ENCODE data around the gene JUP. TPM values are rescaled to one million over a fixed set of nuclear protein-coding genes. Genes with fewer than 3 reads are reported as not detected.

Gene JUP
- total RNA-seq, 2 donors from 2014 or later = 317 to 353 TPM

- H3K27me3 ChIP-seq = no peaks in the 10 kb centered on the region
- peak within 1 kb of the TSS; percentile 79 for H3K4me3 ChIP-seq
- peaks cover 19% of the 10 kb centered on the region for H3K4me1 ChIP-seq
- no peaks in the 10 kb centered on the region for H3K9me3 ChIP-seq
- H3K36me3 ChIP-seq = no peaks in the 10 kb centered on the region
- TF ChIP-seq CTCF (IDR thresholded peaks at IDR 0.05) = no peak
- DNase-seq = peak; percentile 55
- H3K9ac ChIP-seq (ENCODE audit: low read depth in 2 of 2, low read length in 2 of 2) = peak within 1 kb of the TSS; percentile 74 to 79
- peak within 1 kb of the TSS; percentile 70 for H3K27ac ChIP-seq
- intact Hi-C loops (cut with DNase I) = no loop called here
These were observed 26.1 kb upstream of the JUP start, which contains the start of gene FKBP10 for GRCh38 chr17:41812381-41813151. TSS of gene FKBP10 (plus strand) at chr17:41813004. CDS start at chr17:41813035, 31 bp downstream.

GRCh38 chr17:41811549-41812380, 25.3 kb upstream of the JUP start, which contains the start of gene P3H4:
TSS of gene P3H4 (minus strand) at chr17:41811949. CDS start at chr17:41811915, 34 bp downstream.
- peak within 1 kb of the TSS; percentile 74 to 79 for H3K9ac ChIP-seq (ENCODE audit: low read depth in 2 of 2, low read length in 2 of 2)
- H3K9me3 ChIP-seq = no peaks in the 10 kb centered on the region
- peaks cover 19% of the 10 kb centered on the region for H3K4me1 ChIP-seq
- H3K27ac ChIP-seq = peak within 1 kb of the TSS; percentile 70
- peak; percentile 64 for TF ChIP-seq CTCF (IDR thresholded peaks at IDR 0.05)
- H3K27me3 ChIP-seq = no peaks in the 10 kb centered on the region
- H3K36me3 ChIP-seq = no peaks in the 10 kb centered on the region
- peak within 1 kb of the TSS; percentile 79 for H3K4me3 ChIP-seq
- DNase-seq = peak; percentile 86
- intact Hi-C loops (cut with DNase I) = no loop called here

DNA sequence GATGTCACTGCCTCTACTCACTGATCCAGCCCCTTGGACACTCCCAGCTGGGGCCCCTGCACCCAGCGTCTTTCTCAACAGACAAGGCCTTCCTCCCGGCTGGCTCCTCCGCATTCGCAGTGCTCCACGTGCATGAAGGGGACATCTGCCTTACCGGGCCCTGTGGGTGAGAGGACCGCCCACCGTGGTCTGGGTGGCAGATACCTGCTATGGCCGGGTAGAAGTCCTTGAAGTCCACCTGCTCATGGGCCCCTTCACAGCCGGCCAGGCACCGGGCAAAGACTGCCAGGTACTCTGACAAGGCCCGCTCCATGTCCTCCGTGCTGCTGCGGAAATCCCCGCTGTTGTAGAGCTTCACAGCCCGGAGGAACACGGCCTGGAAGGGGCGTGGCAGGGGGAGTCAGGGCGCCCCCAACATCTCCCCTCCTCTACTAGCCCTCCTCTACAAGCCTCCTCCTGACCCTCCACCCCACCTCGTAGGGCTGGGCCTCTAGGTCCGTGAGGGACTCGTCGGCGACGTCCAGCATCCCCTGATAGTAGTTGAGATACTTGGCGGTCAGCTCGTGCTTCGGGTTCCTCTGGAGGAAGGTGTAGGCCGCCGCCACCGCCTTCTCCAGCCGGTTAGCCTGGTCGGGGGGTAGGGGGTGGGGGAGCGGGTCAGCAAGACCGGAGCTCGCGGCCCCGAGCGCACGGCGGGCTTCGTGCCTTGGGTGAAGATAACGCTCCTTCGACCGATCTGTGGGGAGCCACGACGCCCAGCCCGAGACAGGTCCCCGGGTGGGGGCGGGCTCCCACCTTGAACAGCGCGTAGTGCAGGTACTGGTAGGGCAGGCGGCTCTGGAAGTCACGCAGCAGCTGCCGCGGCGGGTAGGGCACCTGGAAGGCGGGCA, 24.4 kb upstream of the JUP start:
- no peak for DNase-seq
- peak overlapping the region; percentile 70 for H3K27ac ChIP-seq
- no peak for TF ChIP-seq CTCF (IDR thresholded peaks at IDR 0.05)
- intact Hi-C loops (cut with DNase I) = no loop called here
- no peaks in the 10 kb centered on the region for H3K36me3 ChIP-seq
- no peaks in the 10 kb centered on the region for H3K9me3 ChIP-seq
- peaks cover 19% of the 10 kb centered on the region for H3K4me1 ChIP-seq
- H3K9ac ChIP-seq (ENCODE audit: low read depth in 2 of 2, low read length in 2 of 2) = peak overlapping the region; percentile 74 to 79
- H3K4me3 ChIP-seq = peak overlapping the region; percentile 79
- H3K27me3 ChIP-seq = no peaks in the 10 kb centered on the region

DNA sequence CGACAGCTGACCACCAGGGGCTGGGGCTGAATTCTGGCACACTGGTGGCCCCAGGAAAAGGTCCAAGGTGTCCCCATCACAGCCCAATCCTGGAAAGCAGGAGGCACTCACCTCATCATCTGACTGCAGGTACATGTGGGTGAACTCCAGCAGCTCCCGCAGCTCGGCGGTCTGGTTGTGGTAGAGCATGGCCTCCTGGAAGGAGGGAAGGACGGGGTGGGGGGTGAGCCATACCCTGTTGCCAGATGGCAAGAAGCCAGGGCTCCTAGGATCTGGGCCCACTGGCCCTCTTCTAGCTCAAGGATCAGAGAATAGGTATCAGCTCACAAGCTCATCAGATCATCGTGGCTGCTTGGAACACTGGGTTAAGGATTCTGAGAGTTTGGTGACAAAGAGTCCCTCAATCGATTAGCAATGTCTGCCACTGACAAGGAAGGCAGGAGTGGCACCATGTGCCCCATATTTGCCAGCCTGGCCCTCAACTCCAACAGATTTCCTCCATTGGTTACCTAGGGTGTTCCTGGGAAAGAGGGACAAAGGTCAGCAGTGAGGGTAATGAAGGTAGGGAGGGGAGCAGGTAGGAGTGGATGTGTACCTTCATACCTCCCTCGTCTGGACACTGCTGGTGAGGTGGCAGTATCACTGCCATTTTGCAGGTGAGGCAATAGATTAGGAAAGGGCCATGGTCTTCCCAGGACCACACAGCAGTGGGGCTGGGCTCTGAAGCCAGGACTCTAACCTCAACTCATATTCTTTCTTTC, 20.4 kb upstream of the JUP start:
- Histone ChIP-seq H3K9me3 (no peaks in the 10 kb centered on the region), H3K4me1 (peaks cover 14% of the 10 kb centered on the region), H3K36me3 (no peaks in the 10 kb centered on the region), H3K27ac (peak overlapping the region; percentile 44), H3K9ac (ENCODE audit: low read depth in 2 of 2, low read length in 2 of 2) (no peak overlapping the region), H3K4me3 (no peak overlapping the region), H3K27me3 (no peaks in the 10 kb centered on the region)
- DNase-seq = peak; percentile 79
- intact Hi-C loops (cut with DNase I) = no loop called here
- TF ChIP-seq CTCF (IDR thresholded peaks at IDR 0.05) = no peak

Measured in colonic mucosa (tissue), 4 donors.